Measurements from ENCODE around the gene RASEF.
"Not testable (repeated sequence)": the region's sequence is repeated elsewhere in the genome, so short reads cannot be mapped to it uniquely, and the experiment has no call there.

RASEF gene

DNA sequence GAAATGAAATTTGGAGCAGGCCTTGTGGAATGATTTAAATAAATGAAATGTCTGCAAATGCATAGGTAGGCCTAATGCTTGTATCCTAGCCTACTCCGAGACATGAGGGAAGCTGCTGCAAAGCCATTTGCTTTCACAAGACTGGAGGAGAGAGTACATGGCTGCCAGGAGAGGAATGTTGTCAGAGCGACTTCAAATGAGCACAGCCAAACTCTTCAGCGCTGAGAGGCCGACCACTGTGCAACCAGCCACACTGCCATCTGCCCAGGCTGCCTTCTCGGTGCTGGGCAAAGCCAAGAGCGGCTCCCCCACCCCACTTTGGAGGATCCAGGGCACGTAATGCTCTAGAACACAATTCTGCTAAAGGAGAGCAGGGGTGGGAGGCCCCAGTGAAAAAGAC is 122.6 kb downstream of the RASEF start:
- no peak for DNase-seq
- in situ Hi-C loops (cut with HindIII; ENCODE audit: low pct_ligation_motif_present, low pct_unique_long_range_greater_than_20kb, low sequenced_read_pairs) = no loop called here

- peak; percentile 16 for DNase-seq
- in situ Hi-C loops (cut with HindIII; ENCODE audit: low pct_ligation_motif_present, low pct_unique_long_range_greater_than_20kb, low sequenced_read_pairs) = no loop called here
Measured at GRCh38 chr9:82939451-82939850, 123.5 kb downstream of the RASEF start.

DNA sequence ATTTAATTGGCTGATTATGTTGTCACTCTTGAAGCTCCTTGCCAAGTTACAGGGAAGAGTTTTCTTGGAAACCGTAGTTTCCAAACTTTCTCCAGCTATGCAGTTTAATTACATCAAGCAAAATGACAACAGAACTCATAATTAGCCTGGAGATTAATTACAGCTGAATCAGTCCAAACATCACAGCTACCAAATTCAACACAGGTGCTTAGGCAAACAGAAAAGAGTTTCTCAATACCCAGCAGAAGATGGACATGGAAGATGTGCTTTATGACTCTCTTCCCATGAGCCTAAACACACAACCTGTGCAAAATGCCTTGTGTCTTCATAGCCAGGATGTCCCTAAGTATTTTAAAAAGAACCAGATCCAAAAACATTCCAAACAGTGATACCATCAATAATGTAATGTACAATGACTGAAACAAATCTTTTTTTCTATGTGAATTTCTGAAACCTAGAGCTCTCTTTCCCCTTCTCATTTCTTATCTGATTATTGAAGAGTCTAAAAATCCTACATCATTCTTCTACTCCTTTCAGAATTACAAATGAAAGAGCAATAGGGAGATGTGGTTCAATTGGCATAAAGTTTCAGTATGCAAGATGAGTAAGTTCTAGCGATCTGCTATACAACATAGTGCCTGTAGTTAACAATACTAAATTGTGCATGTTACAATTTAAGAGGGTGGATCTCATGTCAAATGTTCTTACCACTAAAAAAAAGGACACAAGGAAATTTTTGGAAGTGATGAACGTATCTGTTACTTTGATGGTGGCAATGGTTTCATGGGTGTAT is 124.3 kb downstream of the RASEF start:
- in situ Hi-C loops (cut with HindIII; ENCODE audit: low pct_ligation_motif_present, low pct_unique_long_range_greater_than_20kb, low sequenced_read_pairs) = no loop called here
- no peak for DNase-seq

GRCh38 chr9:82936561-82936960 is 126.4 kb downstream of the RASEF start:
- DNase-seq; in situ Hi-C loops (cut with HindIII; ENCODE audit: low pct_ligation_motif_present, low pct_unique_long_range_greater_than_20kb, low sequenced_read_pairs): not testable (repeated sequence)

GRCh38 chr9:82934949-82935348 is 128.0 kb downstream of the RASEF start:
- in situ Hi-C loops (cut with HindIII; ENCODE audit: low pct_ligation_motif_present, low pct_unique_long_range_greater_than_20kb, low sequenced_read_pairs) = no loop called here
- peak; percentile 53 for DNase-seq

DNA sequence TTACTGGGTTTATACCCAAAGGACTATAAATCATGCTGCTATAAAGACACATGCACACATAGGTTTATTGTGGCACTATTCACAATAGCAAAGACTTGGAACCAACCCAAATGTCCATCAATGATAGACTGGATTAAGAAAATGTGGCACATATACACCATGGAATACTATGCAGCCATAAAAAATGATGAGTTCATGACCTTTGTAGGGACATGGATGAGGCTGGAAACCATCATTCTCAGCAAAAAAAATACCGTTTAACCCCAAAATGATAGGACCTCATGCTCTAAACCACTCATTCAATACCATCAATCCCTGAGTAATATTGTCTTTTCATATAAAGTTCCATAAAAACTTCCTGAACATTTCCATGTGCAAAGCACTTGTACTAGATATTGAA is 128.9 kb downstream of the RASEF start:
- DNase-seq; in situ Hi-C loops (cut with HindIII; ENCODE audit: low pct_ligation_motif_present, low pct_unique_long_range_greater_than_20kb, low sequenced_read_pairs): not testable (repeated sequence)

DNA sequence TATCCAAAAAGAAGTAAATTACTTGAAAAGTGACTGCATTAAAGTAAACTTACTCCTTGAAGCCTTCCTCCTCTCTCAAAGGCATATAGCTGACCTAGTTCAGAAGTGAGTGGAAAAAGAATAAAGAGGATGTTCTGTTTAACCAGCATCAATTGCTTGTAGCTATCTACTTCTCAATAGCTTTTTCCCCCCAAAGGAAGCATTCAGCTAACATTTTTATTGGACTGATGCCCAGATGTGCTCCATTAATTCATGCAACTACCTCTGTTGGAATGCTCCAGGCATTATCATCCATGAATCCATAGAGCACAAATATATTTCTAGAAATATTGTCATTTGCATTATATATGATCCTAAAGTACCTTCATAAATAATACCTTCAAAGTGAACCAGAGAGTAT is 132.8 kb downstream of the RASEF start:
- in situ Hi-C loops (cut with HindIII; ENCODE audit: low pct_ligation_motif_present, low pct_unique_long_range_greater_than_20kb, low sequenced_read_pairs) = no loop called here
- no peak for DNase-seq
